Endothelial cell of umbilical vein (primary cell): Measurements from ENCODE around the gene PI4KA. TPM values are rescaled to one million over a fixed set of nuclear protein-coding genes. Genes with fewer than 3 reads are reported as not detected.

Experiments
- BruUV-seq: library from RNA; stranded (reverse); fragments of 400-500 nt; replicated peaks from 2 replicates; lab custom pipeline; 2021; lab: Mats Ljungman, UMichigan
- CTCF ChIA-PET: fragments of 300-600, 350-600 bp; sonication (Branson Sonifier 250); formaldehyde crosslinking; loops from one replicate; lab custom pipeline; 2021; ENCODE audit warnings: antibody characterized with exemption, inconsistent platforms; lab: Charles Lee
- POLR2A ChIA-PET: fragments of 300-600, 350-600 bp; sonication (Branson Sonifier 250); formaldehyde crosslinking; loops from one replicate; lab custom pipeline; 2021; ENCODE audit warnings: antibody characterized with exemption, inconsistent platforms; lab: Charles Lee
- DNase-seq: peaks from one replicate; pipeline ENCODE4 v3.0.0-alpha.2; 2011; ENCODE audit warnings: low read depth, low spot score
- FAIRE-seq: peaks from 2 replicates; lab custom pipeline; 2011; peaks lifted over from hg19 to GRCh38; lab: Jason Lieb, UNC
- H2AFZ ChIP-seq: 2 replicates; pipeline ENCODE4 v1.6.0; 2012; ENCODE audit warnings: low read depth, low read length, control low read depth, inconsistent platforms
- H3K27ac ChIP-seq: 2 replicates; pipeline ENCODE4 v1.5.1; 2011; ENCODE audit warnings: low read depth, mild to moderate bottlenecking, control low read depth, low read length, moderate library complexity; ENCODE audit not compliant: insufficient read depth
- H3K27me3 ChIP-seq, 2 experiments: 2 replicates each; pipeline versions ENCODE4 v1.6.0 to v1.6.1; 2011; ENCODE audit warnings: low read length in 2 of 2, mixed read lengths in 1 of 2; ENCODE audit not compliant: control insufficient read depth in 2 of 2, insufficient read depth in 2 of 2
- H3K36me3 ChIP-seq, 2 experiments: 2 replicates in 1 of 2; 3 replicates in 1 of 2; pipeline ENCODE4 v1.5.1; 2011; ENCODE audit warnings: low read length in 2 of 2, mild to moderate bottlenecking in 1 of 2, moderate library complexity in 1 of 2; ENCODE audit not compliant: control insufficient read depth in 2 of 2, insufficient read depth in 2 of 2; ENCODE audit errors: extremely low read depth in 1 of 2
- H3K4me1 ChIP-seq: 3 replicates; pipeline ENCODE4 v1.5.1; 2011; ENCODE audit warnings: mild to moderate bottlenecking, low read length; ENCODE audit not compliant: control insufficient read depth, insufficient read depth; ENCODE audit errors: extremely low read depth
- H3K4me2 ChIP-seq: 2 replicates; pipeline ENCODE4 v1.6.1; 2011; ENCODE audit warnings: low read length, control low read depth, mixed read lengths; ENCODE audit not compliant: insufficient read depth
- H3K4me3 ChIP-seq, 3 experiments: fragments of 200-600 bp in 1 of 3; sonication (generic), shearing (Covaris generic) in 1 of 3; replicated peaks in 1 of 3; 2 replicates each; pipeline ENCODE4 v1.5.1; 2011 to 2016; ENCODE audit warnings: control low read depth in 3 of 3, low read length in 3 of 3, mild to moderate bottlenecking in 2 of 3, inconsistent platforms in 1 of 3, low read depth in 1 of 3, moderate library complexity in 1 of 3; ENCODE audit not compliant: insufficient read depth in 1 of 3
- H3K79me2 ChIP-seq: 2 replicates; pipeline ENCODE4 v1.6.0; 2012; ENCODE audit warnings: low read length, inconsistent platforms; ENCODE audit not compliant: control insufficient read depth, insufficient read depth
- H3K9ac ChIP-seq: replicated peaks from 2 replicates; pipeline ENCODE3; 2011; ENCODE audit warnings: low read length, control low read depth; ENCODE audit not compliant: insufficient read depth; ENCODE audit errors: extremely low read depth
- H3K9me1 ChIP-seq: replicated peaks from 3 replicates; pipeline ENCODE4 v1.6.0; 2011; ENCODE audit warnings: mild to moderate bottlenecking, low read length; ENCODE audit not compliant: control insufficient read depth, insufficient read depth; ENCODE audit errors: extremely low read depth
- H3K9me3 ChIP-seq: replicated peaks from 2 replicates; pipeline ENCODE4 v1.5.1; 2012; ENCODE audit warnings: low read length, inconsistent platforms; ENCODE audit not compliant: control insufficient read depth, insufficient read depth
- H4K20me1 ChIP-seq: replicated peaks from 2 replicates; pipeline ENCODE3; 2011; ENCODE audit warnings: mild to moderate bottlenecking, low read length; ENCODE audit not compliant: control insufficient read depth, insufficient read depth; ENCODE audit errors: extremely low read depth
- EZH2 ChIP-seq: IDR thresholded peaks from 2 replicates; pipeline ENCODE4 v1.6.1; 2012; ENCODE audit warnings: borderline replicate concordance, low read depth, mild to moderate bottlenecking, moderate library complexity, low read length, inconsistent platforms; ENCODE audit not compliant: severe bottlenecking
- FOS ChIP-seq: IDR thresholded peaks from 2 replicates; pipeline ENCODE4 v1.6.1; 2011; ENCODE audit warnings: mild to moderate bottlenecking, low read length, moderate library complexity, borderline replicate concordance; ENCODE audit not compliant: insufficient read depth
- GATA2 ChIP-seq: IDR thresholded peaks from 2 replicates; pipeline ENCODE4 v1.7.0; 2011; ENCODE audit warnings: low read depth, mild to moderate bottlenecking, moderate library complexity, mixed read lengths, low read length; ENCODE audit not compliant: insufficient read length, insufficient read depth
- JUN ChIP-seq: IDR thresholded peaks from 2 replicates; pipeline ENCODE4 v1.6.1; 2011; ENCODE audit warnings: borderline replicate concordance, low read depth; ENCODE audit not compliant: insufficient read length, insufficient read depth
- MYC ChIP-seq: IDR thresholded peaks from one replicate; pipeline ENCODE4 v1.6.1; 2011; ENCODE audit warnings: mild to moderate bottlenecking, low read depth, low read length
- dilution Hi-C: fragments of 300-500 bp; cut with MboI; formaldehyde crosslinking; loops from one replicate; pipeline ENCODE4 v1.15.0; 2019; ENCODE audit warnings: low sequenced_read_pairs; ENCODE audit not compliant: extremely low pct_ligation_motif_present
- intact Hi-C: fragments of 100-400 bp; cut with micrococcal nuclease; formaldehyde crosslinking; loops from one replicate; pipeline ENCODE4 v1.10.0; 2022
- polyA plus RNA-seq, 4 experiments: library from polyadenylated mRNA; depleted of rRNA in 3 of 4; stranded (reverse) in 3 of 4; unstranded in 1 of 4; fragments of >200 nt; gene quantifications; 2 replicates each; pipeline versions ENCODE4 v1.2.1 to v1.2.3, GENCODE V29; 2011 to 2012; ENCODE audit warnings: missing spikeins in 1 of 4
- total RNA-seq: library from RNA; stranded (reverse); gene quantifications from 2 replicates; pipeline ENCODE4 v1.2.3, GENCODE V29; 2021
- TF ChIP-seq, protein P1 (sequence below), 2 donors: IDR thresholded peaks; 1 replicate in 1 of 2; 2 replicates in 1 of 2; pipeline ENCODE4 v1.5.1; 2011; ENCODE audit warnings: low read length in 2 of 2, mild to moderate bottlenecking in 2 of 2, moderate library complexity in 2 of 2, control low read depth in 1 of 2, inconsistent platforms in 1 of 2, low read depth in 1 of 2; ENCODE audit not compliant: insufficient read depth in 1 of 2; ENCODE audit errors: extremely low read depth in 1 of 2

PI4KA gene
- total and polyA plus RNA-seq, 2 donors (not counting 3 experiments of a cell fraction or from before 2014, with no cell fraction given), result 28.9 to 56.4 TPM

DNA sequence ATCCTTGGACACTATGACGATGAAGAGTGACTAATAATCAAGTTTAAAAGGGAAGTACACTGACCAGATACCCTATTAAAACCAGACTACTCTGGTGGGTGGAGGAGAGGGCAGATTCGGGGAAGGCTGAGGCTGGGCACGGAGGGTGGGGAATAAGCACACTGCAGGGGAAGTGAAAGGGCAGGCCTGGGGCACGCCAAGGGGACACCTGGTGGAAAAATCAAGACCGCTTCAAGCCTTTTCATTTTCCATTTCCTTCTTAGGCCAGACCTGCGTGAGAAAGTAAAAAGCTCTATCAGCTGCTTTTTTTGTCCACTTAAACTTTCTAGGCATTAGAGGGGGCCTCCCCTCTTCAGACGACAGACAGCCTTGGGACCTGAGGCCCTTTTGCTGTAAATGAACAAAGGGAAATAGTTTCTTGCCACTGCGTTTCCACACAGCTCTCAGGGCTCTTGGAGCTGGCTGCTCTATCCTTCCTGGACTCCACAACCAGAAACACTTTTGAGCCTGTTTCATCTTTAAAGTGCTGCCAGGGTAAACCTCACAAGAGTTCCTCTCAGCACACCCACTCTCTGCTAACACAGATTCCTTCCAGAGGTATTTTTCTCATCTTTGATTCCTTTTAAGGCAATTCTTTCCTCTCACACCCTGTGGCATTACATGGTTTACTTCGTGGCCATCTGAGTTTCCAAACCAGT is 109.7 kb downstream of the PI4KA start:
- H3K9me3 ChIP-seq, result no peaks in the 10 kb centered on the region
- no peak for TF ChIP-seq JUN
- TF ChIP-seq MYC, result no peak
- no peak for TF ChIP-seq EZH2
- no peak for TF ChIP-seq FOS
- no peak for TF ChIP-seq GATA2
- TF ChIP-seq, protein P1, sequence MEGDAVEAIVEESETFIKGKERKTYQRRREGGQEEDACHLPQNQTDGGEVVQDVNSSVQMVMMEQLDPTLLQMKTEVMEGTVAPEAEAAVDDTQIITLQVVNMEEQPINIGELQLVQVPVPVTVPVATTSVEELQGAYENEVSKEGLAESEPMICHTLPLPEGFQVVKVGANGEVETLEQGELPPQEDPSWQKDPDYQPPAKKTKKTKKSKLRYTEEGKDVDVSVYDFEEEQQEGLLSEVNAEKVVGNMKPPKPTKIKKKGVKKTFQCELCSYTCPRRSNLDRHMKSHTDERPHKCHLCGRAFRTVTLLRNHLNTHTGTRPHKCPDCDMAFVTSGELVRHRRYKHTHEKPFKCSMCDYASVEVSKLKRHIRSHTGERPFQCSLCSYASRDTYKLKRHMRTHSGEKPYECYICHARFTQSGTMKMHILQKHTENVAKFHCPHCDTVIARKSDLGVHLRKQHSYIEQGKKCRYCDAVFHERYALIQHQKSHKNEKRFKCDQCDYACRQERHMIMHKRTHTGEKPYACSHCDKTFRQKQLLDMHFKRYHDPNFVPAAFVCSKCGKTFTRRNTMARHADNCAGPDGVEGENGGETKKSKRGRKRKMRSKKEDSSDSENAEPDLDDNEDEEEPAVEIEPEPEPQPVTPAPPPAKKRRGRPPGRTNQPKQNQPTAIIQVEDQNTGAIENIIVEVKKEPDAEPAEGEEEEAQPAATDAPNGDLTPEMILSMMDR (IDR thresholded peaks at IDR 0.05; ENCODE audit: extremely low read depth in 1 of 2, insufficient read depth in 1 of 2, low read depth in 1 of 2, low read length in 2 of 2), result no peak
- FAIRE-seq (no peak), DNase-seq (peak; percentile 16)
- peaks cover 13% of the 10 kb centered on the region for H3K4me1 ChIP-seq
- no peaks in the 10 kb centered on the region for H3K79me2 ChIP-seq
- intact Hi-C loops, result no loop called here
- H4K20me1 ChIP-seq, result no peaks in the 10 kb centered on the region
- no TSS peak for BruUV-seq
- CTCF ChIA-PET, result interaction anchor here (1.4 to 3.0 kb wide), 2 partner anchors 8 to 35 kb away, joined by 4 to 23 read pairs; no protein-coding TSS in a partner anchor
- H3K9me1 ChIP-seq, result no peaks in the 10 kb centered on the region
- no peak overlapping the region for H3K27ac ChIP-seq
- no peak overlapping the region for H2AFZ ChIP-seq
- no peak overlapping the region for H3K4me3 ChIP-seq
- H3K4me2 ChIP-seq, result no peak overlapping the region
- H3K9ac ChIP-seq, result no peak overlapping the region
- POLR2A ChIA-PET, result interaction anchor here (1.1 kb wide), 1 partner anchor 29 kb away, joined by 3 read pairs; no protein-coding TSS in a partner anchor
- dilution Hi-C loops, result no loop called here
- H3K36me3 ChIP-seq, result peaks cover 2 to 8% of the 10 kb centered on the region in 2 experiments
- no peaks in the 10 kb centered on the region for H3K27me3 ChIP-seq
